ENCODE data around the gene TBKBP1.

DNA sequence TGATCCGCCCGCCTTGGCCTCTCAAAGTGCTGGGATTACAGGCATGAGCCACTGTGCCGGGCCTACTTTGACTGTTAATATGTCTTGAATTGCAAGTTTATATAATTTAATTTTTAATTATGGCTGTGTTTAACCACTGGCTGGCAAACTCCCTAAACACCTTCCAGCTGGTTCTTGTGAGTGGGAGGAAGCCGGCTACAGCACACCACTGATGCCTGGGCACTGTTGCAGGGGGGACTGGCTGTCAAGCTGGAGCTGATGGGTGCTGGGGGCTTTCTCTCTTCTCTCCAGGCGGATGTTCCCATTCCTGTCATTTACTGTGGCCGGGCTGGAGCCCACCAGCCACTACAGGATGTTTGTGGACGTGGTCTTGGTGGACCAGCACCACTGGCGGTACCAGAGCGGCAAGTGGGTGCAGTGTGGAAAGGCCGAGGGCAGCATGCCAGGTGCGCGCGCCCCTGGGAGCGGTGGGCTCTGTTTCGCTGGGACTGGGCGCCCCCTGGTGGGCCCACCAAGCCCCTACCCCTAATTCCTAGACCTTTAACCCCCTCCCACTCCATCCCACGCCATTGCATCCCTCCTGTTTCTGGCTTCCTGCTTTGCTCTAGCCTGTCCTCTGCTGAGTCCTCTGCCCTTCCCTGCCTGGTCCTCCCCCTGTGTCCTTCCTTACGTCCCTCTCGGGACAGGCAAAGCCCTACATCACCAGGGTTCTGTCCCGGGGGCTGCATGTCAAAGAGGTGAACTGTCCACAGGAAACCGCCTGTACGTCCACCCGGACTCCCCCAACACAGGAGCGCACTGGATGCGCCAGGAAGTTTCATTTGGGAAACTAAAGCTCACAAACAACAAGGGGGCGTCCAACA, 48.6 kb downstream of the TBKBP1 start:
- TF ChIP-seq, protein P1, sequence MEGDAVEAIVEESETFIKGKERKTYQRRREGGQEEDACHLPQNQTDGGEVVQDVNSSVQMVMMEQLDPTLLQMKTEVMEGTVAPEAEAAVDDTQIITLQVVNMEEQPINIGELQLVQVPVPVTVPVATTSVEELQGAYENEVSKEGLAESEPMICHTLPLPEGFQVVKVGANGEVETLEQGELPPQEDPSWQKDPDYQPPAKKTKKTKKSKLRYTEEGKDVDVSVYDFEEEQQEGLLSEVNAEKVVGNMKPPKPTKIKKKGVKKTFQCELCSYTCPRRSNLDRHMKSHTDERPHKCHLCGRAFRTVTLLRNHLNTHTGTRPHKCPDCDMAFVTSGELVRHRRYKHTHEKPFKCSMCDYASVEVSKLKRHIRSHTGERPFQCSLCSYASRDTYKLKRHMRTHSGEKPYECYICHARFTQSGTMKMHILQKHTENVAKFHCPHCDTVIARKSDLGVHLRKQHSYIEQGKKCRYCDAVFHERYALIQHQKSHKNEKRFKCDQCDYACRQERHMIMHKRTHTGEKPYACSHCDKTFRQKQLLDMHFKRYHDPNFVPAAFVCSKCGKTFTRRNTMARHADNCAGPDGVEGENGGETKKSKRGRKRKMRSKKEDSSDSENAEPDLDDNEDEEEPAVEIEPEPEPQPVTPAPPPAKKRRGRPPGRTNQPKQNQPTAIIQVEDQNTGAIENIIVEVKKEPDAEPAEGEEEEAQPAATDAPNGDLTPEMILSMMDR (IDR thresholded peaks at IDR 0.05): peak in 2 of 6 experiments; percentile 15 to 31
- TF ChIP-seq POLR2A (IDR thresholded peaks at IDR 0.05): no peak

Data from Peyer's patch (tissue), 4 donors.